K562 (cell line): ENCODE measurements around the gene GOLGA2. TPM values are rescaled to one million over a fixed set of nuclear protein-coding genes. Genes with fewer than 3 reads are reported as not detected.

Experiments used
- ATAC-seq: fragments of 200-7000 bp; cut with Tn5 transposase; 3 replicates; pipeline ENCODE4 v1.9.1; 2020; ENCODE audit warnings: moderate library complexity
- BruUV-seq: library from RNA; stranded (reverse); fragments of 400-500 nt; replicated peaks from 2 replicates; lab custom pipeline; 2021; lab: Mats Ljungman, UMichigan
- CTCF ChIA-PET: fragments of 300-600 bp; formaldehyde crosslinking; extraction: SDS; loops from one replicate; lab custom pipeline; 2021; ENCODE audit warnings: low intra/inter-chr PET ratio; lab: Yijun Ruan, JAX
- POLR2A ChIA-PET: fragments of 300-600, 350-650 bp; sonication (Branson Sonifier 250); formaldehyde crosslinking; extraction: SDS; loops from one replicate; lab custom pipeline; 2021; ENCODE audit warnings: antibody characterized with exemption, inconsistent platforms; lab: Yijun Ruan, JAX
- DNase-seq, 4 experiments: peaks; one replicate each; pipeline versions ENCODE4 v3.0.0 to v3.0.0-alpha.2; 2011 to 2018; ENCODE audit warnings: low spot score in 3 of 4, mixed read lengths in 3 of 4; ENCODE audit errors: extremely low read depth in 1 of 4
- FAIRE-seq: peaks from 2 replicates; lab custom pipeline; 2011; peaks lifted over from hg19 to GRCh38; lab: Jason Lieb, UNC
- H2AFZ ChIP-seq: 2 replicates; pipeline ENCODE4 v1.6.0; 2011; ENCODE audit warnings: low read depth, low read length, control low read depth, inconsistent platforms
- H3K27ac ChIP-seq: fragments of 200-600 bp; 3 replicates; pipeline ENCODE4 v1.8.0; 2011; ENCODE audit warnings: low read depth, mild to moderate bottlenecking, control low read depth, inconsistent platforms, low read length, moderate library complexity, mixed read lengths; ENCODE audit errors: extremely low read depth
- H3K27me3 ChIP-seq, 2 experiments: fragments of 300-600 bp in 1 of 2; 2 replicates in 1 of 2; 3 replicates in 1 of 2; pipeline versions ENCODE4 v1.6.0 to v1.8.0; 2011; ENCODE audit warnings: inconsistent platforms in 2 of 2, low read length in 2 of 2, mild to moderate bottlenecking in 1 of 2, mixed read lengths in 1 of 2, moderate library complexity in 1 of 2; ENCODE audit not compliant: control insufficient read depth in 2 of 2, insufficient read depth in 2 of 2
- H3K36me3 ChIP-seq: fragments of 300-600 bp; 3 replicates; pipeline ENCODE4 v1.8.0; 2011; ENCODE audit warnings: mild to moderate bottlenecking, low read length, inconsistent platforms; ENCODE audit not compliant: control insufficient read depth, insufficient read depth
- H3K4me1 ChIP-seq, 2 experiments: fragments of 200-600 bp in 1 of 2; replicated peaks in 1 of 2; 2 replicates in 1 of 2; 3 replicates in 1 of 2; pipeline versions ENCODE4 v1.5.1 to v1.8.0; 2011; ENCODE audit warnings: inconsistent platforms in 2 of 2, low read length in 2 of 2, mild to moderate bottlenecking in 1 of 2, mixed read lengths in 1 of 2, moderate library complexity in 1 of 2; ENCODE audit not compliant: control insufficient read depth in 2 of 2, insufficient read depth in 2 of 2
- H3K4me2 ChIP-seq: 2 replicates; pipeline ENCODE4 v1.6.1; 2011; ENCODE audit warnings: low read length, control low read depth, inconsistent platforms, mixed read lengths; ENCODE audit not compliant: insufficient read depth
- H3K4me3 ChIP-seq: fragments of 200-600 bp; sonication (generic), shearing (Covaris generic); 2 replicates; pipeline ENCODE4 v1.5.1; 2016; ENCODE audit warnings: control low read depth, inconsistent platforms
- H3K79me2 ChIP-seq: fragments of 200-600 bp; 3 replicates; pipeline ENCODE4 v1.8.0; 2011; ENCODE audit warnings: low read length, inconsistent platforms; ENCODE audit not compliant: control insufficient read depth, insufficient read depth
- H3K9ac ChIP-seq, 2 experiments: 2 replicates each; pipeline versions ENCODE4 v1.6.0 to v1.6.1; 2011; ENCODE audit warnings: low read depth in 2 of 2, low read length in 2 of 2, control low read depth in 1 of 2, inconsistent platforms in 1 of 2, mild to moderate bottlenecking in 1 of 2, mixed read lengths in 1 of 2; ENCODE audit not compliant: insufficient read depth in 1 of 2
- H3K9me1 ChIP-seq: one replicate; pipeline ENCODE4 v1.6.0; 2011; ENCODE audit warnings: inconsistent platforms, mild to moderate bottlenecking, low read length, moderate library complexity; ENCODE audit not compliant: control insufficient read depth, insufficient read depth
- H3K9me3 ChIP-seq: replicated peaks from 2 replicates; pipeline ENCODE4 v1.5.1; 2011; ENCODE audit warnings: low read depth, low read length, inconsistent platforms; ENCODE audit not compliant: control insufficient read depth, insufficient read depth
- H4K20me1 ChIP-seq: replicated peaks from 2 replicates; pipeline ENCODE4 v1.6.1; 2011; ENCODE audit warnings: low read length, inconsistent platforms, mixed read lengths; ENCODE audit not compliant: control insufficient read depth, insufficient read depth
- GATAD2A ChIP-seq: fragments of 450-650 bp; IDR thresholded peaks from 2 replicates; pipeline ENCODE4 v1.6.1; 2017
- HCFC1 ChIP-seq: IDR thresholded peaks from 2 replicates; pipeline ENCODE4 v1.6.1; 2012; ENCODE audit warnings: low read depth, low read length, improper control_type of control experiment
- HMGN3 ChIP-seq: IDR thresholded peaks from 2 replicates; pipeline ENCODE4 v1.6.1; 2011; ENCODE audit warnings: borderline replicate concordance, low read depth, mild to moderate bottlenecking, mixed read lengths, low read length; ENCODE audit not compliant: insufficient read length; ENCODE audit errors: extremely low read depth
- NFE2L1 ChIP-seq: fragments of 450-650 bp; IDR thresholded peaks from 2 replicates; pipeline ENCODE4 v1.6.1; 2016; ENCODE audit warnings: missing genetic modification characterization, low read depth, mild to moderate bottlenecking, missing compliant biosample characterization, moderate library complexity, borderline replicate concordance
- NR2C2 ChIP-seq, 2 experiments: fragments of 200-800 bp in 1 of 2; sonication (Bioruptor generic) in 1 of 2; sonication (generic) in 1 of 2; formaldehyde crosslinking in 1 of 2; IDR thresholded peaks; 2 replicates each; pipeline versions ENCODE4 v1.6.1 to v1.8.0; 2016 to 2022; ENCODE audit warnings: mild to moderate bottlenecking in 1 of 2, missing compliant biosample characterization in 1 of 2, missing genetic modification characterization in 1 of 2, missing genetic modification reagents in 1 of 2
- PKNOX1 ChIP-seq: fragments of 450-650 bp; IDR thresholded peaks from 2 replicates; pipeline ENCODE4 v1.6.1; 2016
- POLR3G ChIP-seq: IDR thresholded peaks from 2 replicates; pipeline ENCODE4 v1.6.1; 2011; ENCODE audit not compliant: insufficient read length, insufficient replicate concordance; ENCODE audit errors: extremely low read depth
- RUNX1 ChIP-seq: sonication (generic); IDR thresholded peaks from 2 replicates; pipeline ENCODE4 v1.6.1; 2016; ENCODE audit warnings: antibody characterized with exemption, low read depth
- SNIP1 ChIP-seq: fragments of 450-650 bp; IDR thresholded peaks from 2 replicates; pipeline ENCODE4 v1.7.1; 2017; ENCODE audit warnings: low read depth, mild to moderate bottlenecking
- SP2 ChIP-seq: IDR thresholded peaks from 2 replicates; pipeline ENCODE4 v1.6.1; 2011; ENCODE audit warnings: mild to moderate bottlenecking, low read depth, low read length, moderate library complexity; ENCODE audit not compliant: poor library complexity, severe bottlenecking; ENCODE audit errors: extremely low read depth
- TAF7 ChIP-seq: fragments of 450-650 bp; IDR thresholded peaks from 2 replicates; pipeline ENCODE4 v1.6.1; 2016; ENCODE audit warnings: missing genetic modification characterization, missing compliant biosample characterization
- TCF7L2 ChIP-seq: fragments of 150-350 bp; IDR thresholded peaks from 2 replicates; pipeline ENCODE4 v1.6.1; 2016; ENCODE audit warnings: low read depth, mild to moderate bottlenecking, low read length, moderate library complexity
- ZFX ChIP-seq: sonication (generic); formaldehyde crosslinking; IDR thresholded peaks from 2 replicates; pipeline ENCODE4 v1.8.0; 2022; ENCODE audit warnings: mild to moderate bottlenecking, missing genetic modification reagents, moderate library complexity
- ZNF318 ChIP-seq, 2 experiments: fragments of 450-650 bp; IDR thresholded peaks; 2 replicates each; pipeline ENCODE4 v1.6.1; 2016; ENCODE audit warnings: mild to moderate bottlenecking in 2 of 2, borderline replicate concordance in 1 of 2, low read depth in 1 of 2, moderate library complexity in 1 of 2
- WGBS: fragments of 100-300 bp; shearing (Covaris generic); methylation state at CpG from one replicate; pipeline ENCODE4 v1.1.6; 2016; ENCODE audit warnings: low coverage, mixed read lengths; ENCODE audit not compliant: insufficient coverage; ENCODE audit errors: missing lambda C conversion rate; 5-methylcytosine and 5-hydroxymethylcytosine counted together
- in situ Hi-C: fragments of 300-500 bp; cut with MboI; formaldehyde crosslinking; loops from 4 replicates; pipeline ENCODE4 v1.15.0; 2018; ENCODE audit warnings: inconsistent platforms, mixed read lengths
- intact Hi-C: fragments of 100-400 bp; cut with micrococcal nuclease; formaldehyde crosslinking; loops from 2 replicates; pipeline ENCODE4 v1.14.2; 2022
- polyA plus RNA-seq, 8 experiments: library from polyadenylated mRNA; depleted of rRNA in 4 of 8; stranded (reverse) in 5 of 8; unstranded in 3 of 8; fragments of >200 nt; fragmentation: Nextera tagmentation in 2 of 8; fragmentation: Illumina TruSeq in 1 of 8; extraction: Ambion mirVana in 2 of 8; extraction: Trizol in 1 of 8; gene quantifications; 2 replicates each; pipeline versions ENCODE4 v1.2.1 to v1.2.3, GENCODE V29; 2011 to 2014; ENCODE audit warnings: inconsistent platforms in 1 of 8, missing spikeins in 1 of 8
- total RNA-seq, 7 experiments: library from RNA; depleted of rRNA in 6 of 7; stranded (reverse); fragments of >200 nt in 6 of 7; fragmentation: Illumina TruSeq in 2 of 7; extraction: Trizol in 2 of 7; gene quantifications; 2 replicates each; pipeline versions ENCODE4 v1.2.1 to v1.2.3, GENCODE V29; 2011 to 2021; ENCODE audit warnings: low replicate concordance in 1 of 7

The GOLGA2 gene
- total and polyA plus RNA-seq, 9 of the 15 experiments (the other 6 are each of a cell fraction or from before 2014, with no cell fraction given), result 15.7 to 138 (median 76.0) TPM

- ChIA-PET POLR2A (interaction anchor here (0.8 to 4.2 kb wide), 4 partner anchors 7 to 56 kb away, joined by 3 to 27 read pairs (median 12); no protein-coding TSS in a partner anchor), CTCF (no interaction called here)
- Histone ChIP-seq H3K27ac (no peak overlapping the region), H3K9me3 (no peaks in the 10 kb centered on the region), H3K4me2 (no peak overlapping the region), H4K20me1 (no peaks in the 10 kb centered on the region), H3K4me1 (peaks cover 23 to 46% of the 10 kb centered on the region in 2 experiments), H3K79me2 (no peaks in the 10 kb centered on the region), H3K36me3 (no peaks in the 10 kb centered on the region), H3K4me3 (no peak overlapping the region), H3K27me3 (no peaks in the 10 kb centered on the region), H2AFZ (no peak overlapping the region), H3K9me1 (no peaks in the 10 kb centered on the region), H3K9ac (peak overlapping the region in 1 of 2 experiments; percentile 59; a peak in 2 of 4 replicates)
- peak in 1 of 4 experiments; percentile 30 for DNase-seq
- FAIRE-seq, result no peak
- no peak for ATAC-seq
- no TSS peak for BruUV-seq
- in situ Hi-C loops (loop anchor here (10.0 kb wide), 1 partner anchor 452 kb away; no protein-coding TSS in a partner anchor), intact Hi-C loops (no loop called here)
- 24% methylated on average over 7 of the region's 7 CpGs for WGBS
- TF ChIP-seq ZFX (CRISPR knock-in tag) (no peak), ZNF318 (IDR thresholded peaks at IDR 0.05; ENCODE audit: borderline replicate concordance in 1 of 2, low read depth in 1 of 2) (no peak), RUNX1 (no peak), TCF7L2 (no peak), NFE2L1 (tag) (no peak), POLR3G (no peak), TAF7 (tag) (no peak), NR2C2 (CRISPR knock-in tag; IDR thresholded peaks at IDR 0.05) (no peak), NR2C2 (tag; IDR thresholded peaks at IDR 0.05) (no peak), HMGN3 (no peak), SP2 (no peak), HCFC1 (no peak), PKNOX1 (no peak), SNIP1 (no peak), GATAD2A (no peak)
Observed at GRCh38 chr9:128242828-128243214, 33.0 kb downstream of the GOLGA2 start.
